GM18951 (cell line): Measurements from ENCODE around the gene TEX22.

ENCODE experiments used
- POLR2A ChIP-seq: IDR thresholded peaks from 4 replicates; pipeline ENCODE4 v1.6.1; 2011; ENCODE audit warnings: mild to moderate bottlenecking; ENCODE audit not compliant: insufficient read length, insufficient read depth; ENCODE audit errors: extremely low read depth
- in situ Hi-C: fragments of 300-500 bp; cut with MboI; formaldehyde crosslinking; loops from one replicate; pipeline ENCODE4 v1.12.0; 2022; ENCODE audit warnings: low sequenced_read_pairs, mixed read lengths, inconsistent platforms; ENCODE audit not compliant: unreplicated experiment

TEX22 gene

GRCh38 chr14:105440992-105441391 is 42.7 kb downstream of the TEX22 start:
- no peak for TF ChIP-seq POLR2A
- in situ Hi-C loops: no loop called here

GRCh38 chr14:105442125-105442524 is 43.8 kb downstream of the TEX22 start:
- in situ Hi-C loops: no loop called here
- no peak for TF ChIP-seq POLR2A

GRCh38 chr14:105442834-105443233 is 44.5 kb downstream of the TEX22 start:
- in situ Hi-C loops: no loop called here

GRCh38 chr14:105444859-105445258 is 46.5 kb downstream of the TEX22 start:
- in situ Hi-C loops: no loop called here
- no peak for TF ChIP-seq POLR2A

More at GRCh38 chr14:105442834-105443233, 44.5 kb downstream of the TEX22 start:
- TF ChIP-seq POLR2A: no peak

- in situ Hi-C loops: no loop called here
- TF ChIP-seq POLR2A: no peak
These were observed 47.0 kb downstream of the TEX22 start for GRCh38 chr14:105445290-105445689.

GRCh38 chr14:105445901-105446845 is 47.8 kb downstream of the TEX22 start:
- TF ChIP-seq POLR2A: no peak
- in situ Hi-C loops: no loop called here

- TF ChIP-seq POLR2A: no peak
- in situ Hi-C loops: no loop called here
These were observed 48.6 kb downstream of the TEX22 start for GRCh38 chr14:105446971-105447370.

GRCh38 chr14:105447651-105448640 is 49.6 kb downstream of the TEX22 start:
- in situ Hi-C loops: no loop called here
- no peak for TF ChIP-seq POLR2A

GRCh38 chr14:105448706-105449111 is 50.4 kb downstream of the TEX22 start:
- in situ Hi-C loops: no loop called here
- TF ChIP-seq POLR2A: no peak

- in situ Hi-C loops: no loop called here
- TF ChIP-seq POLR2A: no peak
These were observed 51.2 kb downstream of the TEX22 start for GRCh38 chr14:105449276-105450122.

- TF ChIP-seq POLR2A: no peak
- in situ Hi-C loops: no loop called here
These were observed 51.8 kb downstream of the TEX22 start for GRCh38 chr14:105450123-105450505.
